Measurements from ENCODE around the gene STK36.

Gene STK36

GRCh38 chr2:218721934-218722333 is 50.0 kb downstream of the STK36 start:
- DNase-seq = no peak

- no peak for DNase-seq
These were observed 50.5 kb downstream of the STK36 start for GRCh38 chr2:218722419-218722818.

- no peak for DNase-seq
These were observed 51.2 kb downstream of the STK36 start for GRCh38 chr2:218722876-218723785.

GRCh38 chr2:218726004-218726574 is 54.2 kb downstream of the STK36 start:
- no peak for DNase-seq

- no peak for DNase-seq
These were observed 55.7 kb downstream of the STK36 start for GRCh38 chr2:218727502-218728165.

- DNase-seq = no peak
These were observed 57.8 kb downstream of the STK36 start for GRCh38 chr2:218729640-218730039.

- no peak for DNase-seq
These were observed 60.3 kb downstream of the STK36 start for GRCh38 chr2:218732052-218732760.

GRCh38 chr2:218732761-218733158 is 60.9 kb downstream of the STK36 start:
- DNase-seq = no peak

GRCh38 chr2:218733171-218734021 is 61.5 kb downstream of the STK36 start:
- DNase-seq = no peak

GRCh38 chr2:218734190-218734975 is 62.5 kb downstream of the STK36 start:
- no peak for DNase-seq

GRCh38 chr2:218736531-218736930 is 64.6 kb downstream of the STK36 start:
- no peak for DNase-seq

- DNase-seq = no peak
These were observed 71.2 kb downstream of the STK36 start for GRCh38 chr2:218743068-218743467.

GRCh38 chr2:218744615-218745014 is 72.7 kb downstream of the STK36 start:
- no peak for DNase-seq

- DNase-seq = no peak
These were observed 73.3 kb downstream of the STK36 start for GRCh38 chr2:218745160-218745558.

GRCh38 chr2:218745559-218746469 is 73.9 kb downstream of the STK36 start:
- no peak for DNase-seq

GRCh38 chr2:218746470-218746795 is 74.5 kb downstream of the STK36 start:
- DNase-seq = no peak

GRCh38 chr2:218746960-218747359 is 75.1 kb downstream of the STK36 start:
- no peak for DNase-seq

GRCh38 chr2:218748741-218749441 is 77.0 kb downstream of the STK36 start:
- no peak for DNase-seq

All from NCI-H146 (cell line).